ENCODE results near the gene OR6J1. TPM values are rescaled to one million over a fixed set of nuclear protein-coding genes. Genes with fewer than 3 reads are reported as not detected.
"Not testable (repeated sequence)": the region's sequence is repeated elsewhere in the genome, so short reads cannot be mapped to it uniquely, and the experiment has no call there.

The OR6J1 gene
- total and polyA plus RNA-seq, 2 donors (not counting 3 experiments of a cell fraction or from before 2014, with no cell fraction given): not detected

DNA sequence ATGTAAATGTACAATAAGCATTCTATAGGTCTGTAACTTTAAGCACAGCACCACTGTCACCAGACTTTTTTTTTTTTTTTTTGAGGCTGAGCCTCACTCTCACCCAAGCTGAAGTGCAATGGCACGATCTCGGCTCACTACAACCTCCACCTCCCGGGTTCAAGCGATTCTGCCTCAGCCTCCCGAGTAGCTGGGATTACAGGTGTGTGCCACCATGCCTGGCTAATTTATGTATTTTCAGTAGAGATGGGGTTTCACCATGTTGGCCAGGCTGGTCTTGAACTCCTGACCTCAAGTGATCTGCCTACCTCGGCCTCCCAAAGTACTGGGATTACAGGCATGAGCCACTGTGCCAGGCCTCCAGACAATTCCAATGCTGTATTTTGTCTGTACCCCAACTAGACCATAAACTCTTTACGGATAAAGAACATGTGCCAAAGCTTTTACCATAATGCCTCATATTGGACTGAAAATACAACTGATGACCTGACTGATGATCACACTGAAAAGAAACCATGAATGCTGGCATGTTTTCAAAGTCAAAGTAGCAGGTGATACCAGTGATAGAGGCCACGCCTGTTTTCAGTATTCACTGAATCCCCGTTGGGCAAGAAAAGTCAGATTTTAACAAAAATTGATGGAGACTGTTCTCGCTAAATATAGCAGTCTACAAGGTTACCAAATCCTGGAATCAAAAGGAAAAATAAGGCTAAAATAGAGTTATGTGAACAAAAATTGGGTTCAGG lies 56.3 kb downstream of the OR6J1 start:
- ChIA-PET CTCF (interaction anchor here (1.0 to 8.5 kb wide), 3 partner anchors 11 to 65 kb away, joined by 4 to 102 read pairs (median 42); partner anchors contain the start of gene ABHD4), POLR2A (interaction anchor here (0.6 kb wide), 1 partner anchor 324 kb away, joined by 3 read pairs; no protein-coding TSS in a partner anchor)
- BruUV-seq (replicated peaks); H3K27me3 ChIP-seq (ENCODE audit: control insufficient read depth in 2 of 2, insufficient read depth in 2 of 2, low read length in 2 of 2); H3K9me1 ChIP-seq (replicated peaks; ENCODE audit: control insufficient read depth, extremely low read depth, insufficient read depth, low read length); H4K20me1 ChIP-seq (replicated peaks; ENCODE audit: control insufficient read depth, extremely low read depth, insufficient read depth, low read length); DNase-seq (ENCODE audit: low read depth, low spot score); H2AFZ ChIP-seq (ENCODE audit: low read depth, low read length); H3K36me3 ChIP-seq (ENCODE audit: control insufficient read depth in 2 of 2, extremely low read depth in 1 of 2, insufficient read depth in 2 of 2, low read length in 2 of 2); FAIRE-seq; dilution Hi-C loops (cut with MboI; ENCODE audit: extremely low pct_ligation_motif_present, low sequenced_read_pairs); H3K9me3 ChIP-seq (replicated peaks; ENCODE audit: control insufficient read depth, insufficient read depth, low read length): not testable (repeated sequence)
- Histone ChIP-seq H3K4me1 (ENCODE audit: control insufficient read depth, extremely low read depth, insufficient read depth, low read length) (peaks cover 23% of the 10 kb centered on the region), H3K4me2 (ENCODE audit: insufficient read depth, low read length) (peak overlapping the region; percentile 94), H3K4me3 (replicated peaks in 1 of 3; ENCODE audit: insufficient read depth in 1 of 3, low read depth in 1 of 3, low read length in 3 of 3) (peak overlapping the region; percentile 70 to 99 (median 92)), H3K9ac (replicated peaks; ENCODE audit: extremely low read depth, insufficient read depth, low read length) (peak overlapping the region; percentile 97), H3K27ac (ENCODE audit: insufficient read depth, low read depth, low read length) (peak overlapping the region; percentile 84), H3K79me2 (ENCODE audit: control insufficient read depth, insufficient read depth, low read length) (peaks cover 60% of the 10 kb centered on the region)
- intact Hi-C loops (cut with micrococcal nuclease): loop anchor here (2.0 kb wide), 1 partner anchor 341 kb away; the partner anchor contains the start of gene PRMT5

DNA sequence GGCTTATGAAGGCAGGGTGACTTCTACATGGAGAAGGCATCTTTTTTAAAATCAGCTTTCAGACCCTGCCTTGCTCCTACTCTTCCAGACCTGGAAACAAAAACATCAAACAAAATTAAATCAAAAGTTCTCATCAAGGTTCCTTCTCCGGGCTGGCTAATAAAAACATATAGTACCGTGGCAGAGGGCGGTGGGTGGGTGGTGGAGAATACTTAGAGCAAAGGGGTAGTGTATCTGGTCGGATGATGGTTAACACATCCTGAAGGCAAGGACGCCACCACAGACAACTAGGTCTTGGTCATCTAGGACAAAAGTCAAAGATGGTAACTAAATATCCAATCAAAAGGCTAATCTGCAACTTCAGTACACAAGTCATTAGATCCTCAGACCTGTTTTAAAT lies 56.9 kb downstream of the OR6J1 start:
- TF ChIP-seq FOS (IDR thresholded peaks at IDR 0.05; ENCODE audit: borderline replicate concordance, insufficient read depth, low read length): no peak
- Histone ChIP-seq H3K9me1 (replicated peaks; ENCODE audit: control insufficient read depth, extremely low read depth, insufficient read depth, low read length) (no peaks in the 10 kb centered on the region), H3K4me2 (ENCODE audit: insufficient read depth, low read length) (no peak overlapping the region), H3K4me1 (ENCODE audit: control insufficient read depth, extremely low read depth, insufficient read depth, low read length) (peaks cover 23% of the 10 kb centered on the region), H2AFZ (ENCODE audit: low read depth, low read length) (no peak overlapping the region), H3K79me2 (ENCODE audit: control insufficient read depth, insufficient read depth, low read length) (peaks cover 63% of the 10 kb centered on the region), H3K9me3 (replicated peaks; ENCODE audit: control insufficient read depth, insufficient read depth, low read length) (no peaks in the 10 kb centered on the region), H3K27me3 (ENCODE audit: control insufficient read depth in 2 of 2, insufficient read depth in 2 of 2, low read length in 2 of 2) (no peaks in the 10 kb centered on the region), H4K20me1 (replicated peaks; ENCODE audit: control insufficient read depth, extremely low read depth, insufficient read depth, low read length) (no peaks in the 10 kb centered on the region), H3K9ac (replicated peaks; ENCODE audit: extremely low read depth, insufficient read depth, low read length) (no peak overlapping the region), H3K4me3 (replicated peaks in 1 of 3; ENCODE audit: insufficient read depth in 1 of 3, low read depth in 1 of 3, low read length in 3 of 3) (no peak overlapping the region), H3K27ac (ENCODE audit: insufficient read depth, low read depth, low read length) (peak overlapping the region; percentile 34), H3K36me3 (ENCODE audit: control insufficient read depth in 2 of 2, extremely low read depth in 1 of 2, insufficient read depth in 2 of 2, low read length in 2 of 2) (no peaks in the 10 kb centered on the region)
- intact Hi-C loops (cut with micrococcal nuclease) (no loop called here), dilution Hi-C loops (cut with MboI; ENCODE audit: extremely low pct_ligation_motif_present, low sequenced_read_pairs) (no loop called here)
- POLR2A ChIA-PET: no interaction called here
- no TSS peak for BruUV-seq (replicated peaks)
- FAIRE-seq (no peak), DNase-seq (ENCODE audit: low read depth, low spot score) (no peak)
- CTCF ChIA-PET: interaction anchor here (0.9 to 8.5 kb wide), 5 partner anchors 11 to 66 kb away, joined by 3 to 102 read pairs (median 24); partner anchors contain the start of gene ABHD4
